Measurements from ENCODE around the gene ACTR5. TPM values are rescaled to one million over a fixed set of nuclear protein-coding genes. Genes with fewer than 3 reads are reported as not detected.
"Not testable (repeated sequence)": the region's sequence is repeated elsewhere in the genome, so short reads cannot be mapped to it uniquely, and the experiment has no call there.

ACTR5 gene
- total RNA-seq, 1 experiment from 2014 or later: 18.3 TPM

- Histone ChIP-seq H3K9ac (ENCODE audit: low read length) (no peak overlapping the region), H3K27ac (ENCODE audit: low read length) (no peak overlapping the region), H2AFZ (ENCODE audit: low read length) (no peak overlapping the region), H3F3A (ENCODE audit: low read length, unreplicated experiment) (no peaks in the 10 kb centered on the region), H3K4me1 (ENCODE audit: insufficient read depth, low read length) (no peaks in the 10 kb centered on the region), H3K4me2 (ENCODE audit: low read length) (no peak overlapping the region), H3K79me2 (ENCODE audit: low read length) (no peaks in the 10 kb centered on the region), H4K20me1 (ENCODE audit: low read length) (no peaks in the 10 kb centered on the region), H3K4me3 (ENCODE audit: low read length) (no peak overlapping the region), H3K27me3 (ENCODE audit: low read length) (peaks cover 78% of the 10 kb centered on the region), H3K9me2 (replicated peaks; ENCODE audit: low read length) (no peaks in the 10 kb centered on the region), H3K9me3 (ENCODE audit: low read length) (no peaks in the 10 kb centered on the region), H3K36me3 (ENCODE audit: low read depth, low read length) (no peaks in the 10 kb centered on the region)
- intact Hi-C loops (cut with micrococcal nuclease): no loop called here
- ChIA-PET CTCF (no interaction called here), POLR2A (ENCODE audit: unreplicated experiment) (no interaction called here)
- BruUV-seq (replicated peaks): no TSS peak
- no peak for TF ChIP-seq EZH2 (IDR thresholded peaks at IDR 0.05; ENCODE audit: low read length, unreplicated experiment)
- TF ChIP-seq EZH2phosphoT487 (IDR thresholded peaks at IDR 0.05; ENCODE audit: borderline replicate concordance, low read length): no peak
- no peak for TF ChIP-seq CTCF (conservative IDR thresholded peaks at IDR 0.05; ENCODE audit: low read depth, low read length)
- no peak for DNase-seq
- ATAC-seq: no peak
These were observed 63.5 kb downstream of the ACTR5 start for GRCh38 chr20:38811769-38812168.

- ATAC-seq (no peak), DNase-seq (no peak)
- no TSS peak for BruUV-seq (replicated peaks)
- intact Hi-C loops (cut with micrococcal nuclease): no loop called here
- H2AFZ ChIP-seq (ENCODE audit: low read length): no peak overlapping the region
- no peak overlapping the region for H3K4me3 ChIP-seq (ENCODE audit: low read length)
- ChIA-PET CTCF (no interaction called here), POLR2A (ENCODE audit: unreplicated experiment) (no interaction called here)
- H3K4me2 ChIP-seq (ENCODE audit: low read length): no peak overlapping the region
- H3K9me3 ChIP-seq (ENCODE audit: low read length): no peaks in the 10 kb centered on the region
- no peaks in the 10 kb centered on the region for H3F3A ChIP-seq (ENCODE audit: low read length, unreplicated experiment)
- H3K4me1 ChIP-seq (ENCODE audit: insufficient read depth, low read length): no peaks in the 10 kb centered on the region
- H3K9ac ChIP-seq (ENCODE audit: low read length): no peak overlapping the region
- H4K20me1 ChIP-seq (ENCODE audit: low read length): no peaks in the 10 kb centered on the region
- no peak overlapping the region for H3K27ac ChIP-seq (ENCODE audit: low read length)
- no peaks in the 10 kb centered on the region for H3K36me3 ChIP-seq (ENCODE audit: low read depth, low read length)
- H3K27me3 ChIP-seq (ENCODE audit: low read length): peaks cover 76% of the 10 kb centered on the region
- no peak for TF ChIP-seq CTCF (conservative IDR thresholded peaks at IDR 0.05; ENCODE audit: low read depth, low read length)
- no peak for TF ChIP-seq EZH2phosphoT487 (IDR thresholded peaks at IDR 0.05; ENCODE audit: borderline replicate concordance, low read length)
- no peak for TF ChIP-seq EZH2 (IDR thresholded peaks at IDR 0.05; ENCODE audit: low read length, unreplicated experiment)
- no peaks in the 10 kb centered on the region for H3K9me2 ChIP-seq (replicated peaks; ENCODE audit: low read length)
- no peaks in the 10 kb centered on the region for H3K79me2 ChIP-seq (ENCODE audit: low read length)
These were observed 63.9 kb downstream of the ACTR5 start for GRCh38 chr20:38812182-38812581.

- H3K9me3 ChIP-seq (ENCODE audit: low read length): no peaks in the 10 kb centered on the region
- no peaks in the 10 kb centered on the region for H3K4me1 ChIP-seq (ENCODE audit: insufficient read depth, low read length)
- H3K27me3 ChIP-seq (ENCODE audit: low read length): peaks cover 71% of the 10 kb centered on the region
- H3F3A ChIP-seq (ENCODE audit: low read length, unreplicated experiment): no peaks in the 10 kb centered on the region
- H3K79me2 ChIP-seq (ENCODE audit: low read length): no peaks in the 10 kb centered on the region
- no peak overlapping the region for H3K27ac ChIP-seq (ENCODE audit: low read length)
- H2AFZ ChIP-seq (ENCODE audit: low read length): no peak overlapping the region
- H3K4me2 ChIP-seq (ENCODE audit: low read length): no peak overlapping the region
- POLR2A ChIA-PET (ENCODE audit: unreplicated experiment): no interaction called here
- intact Hi-C loops (cut with micrococcal nuclease): no loop called here
- no peaks in the 10 kb centered on the region for H4K20me1 ChIP-seq (ENCODE audit: low read length)
- H3K4me3 ChIP-seq (ENCODE audit: low read length): no peak overlapping the region
- no peaks in the 10 kb centered on the region for H3K9me2 ChIP-seq (replicated peaks; ENCODE audit: low read length)
- no peak overlapping the region for H3K9ac ChIP-seq (ENCODE audit: low read length)
- no peak for ATAC-seq
- no TSS peak for BruUV-seq (replicated peaks)
- no peaks in the 10 kb centered on the region for H3K36me3 ChIP-seq (ENCODE audit: low read depth, low read length)
- CTCF ChIA-PET: no interaction called here
- no peak for TF ChIP-seq EZH2 (IDR thresholded peaks at IDR 0.05; ENCODE audit: low read length, unreplicated experiment)
- no peak for TF ChIP-seq CTCF (conservative IDR thresholded peaks at IDR 0.05; ENCODE audit: low read depth, low read length)
- no peak for TF ChIP-seq EZH2phosphoT487 (IDR thresholded peaks at IDR 0.05; ENCODE audit: borderline replicate concordance, low read length)
- DNase-seq: no peak
These were observed 64.7 kb downstream of the ACTR5 start for GRCh38 chr20:38812709-38813573.

GRCh38 chr20:38813574-38813962 lies 65.3 kb downstream of the ACTR5 start:
- H3K9me2 ChIP-seq (replicated peaks; ENCODE audit: low read length); H3K27ac ChIP-seq (ENCODE audit: low read length); H3K79me2 ChIP-seq (ENCODE audit: low read length); CTCF ChIA-PET; DNase-seq; H4K20me1 ChIP-seq (ENCODE audit: low read length); H3K36me3 ChIP-seq (ENCODE audit: low read depth, low read length); H3K9ac ChIP-seq (ENCODE audit: low read length); intact Hi-C loops (cut with micrococcal nuclease); H3K4me3 ChIP-seq (ENCODE audit: low read length); POLR2A ChIA-PET (ENCODE audit: unreplicated experiment); H3K9me3 ChIP-seq (ENCODE audit: low read length); H2AFZ ChIP-seq (ENCODE audit: low read length); H3K4me2 ChIP-seq (ENCODE audit: low read length); H3F3A ChIP-seq (ENCODE audit: low read length, unreplicated experiment); H3K4me1 ChIP-seq (ENCODE audit: insufficient read depth, low read length); BruUV-seq (replicated peaks); ATAC-seq: not testable (repeated sequence)
- peaks cover 73% of the 10 kb centered on the region for H3K27me3 ChIP-seq (ENCODE audit: low read length)
